ENCODE measurements around the gene KIAA1755.
"Not testable (repeated sequence)": the region's sequence is repeated elsewhere in the genome, so short reads cannot be mapped to it uniquely, and the experiment has no call there.

The KIAA1755 gene

GRCh38 chr20:38290829-38291814 lies 30.6 kb upstream of the KIAA1755 start:
- in situ Hi-C loops (cut with MboI; ENCODE audit: low sequenced_read_pairs): no loop called here

- in situ Hi-C loops (cut with MboI; ENCODE audit: low sequenced_read_pairs): no loop called here
These were observed 26.3 kb upstream of the KIAA1755 start for GRCh38 chr20:38286586-38287531.

GRCh38 chr20:38284893-38285444 lies 24.4 kb upstream of the KIAA1755 start:
- in situ Hi-C loops (cut with MboI; ENCODE audit: low sequenced_read_pairs): no loop called here

GRCh38 chr20:38284066-38284650 lies 23.6 kb upstream of the KIAA1755 start:
- in situ Hi-C loops (cut with MboI; ENCODE audit: low sequenced_read_pairs): not testable (repeated sequence)

GRCh38 chr20:38283236-38283635 lies 22.7 kb upstream of the KIAA1755 start:
- in situ Hi-C loops (cut with MboI; ENCODE audit: low sequenced_read_pairs): no loop called here

GRCh38 chr20:38281176-38281915 lies 20.8 kb upstream of the KIAA1755 start:
- in situ Hi-C loops (cut with MboI; ENCODE audit: low sequenced_read_pairs): not testable (repeated sequence)

- in situ Hi-C loops (cut with MboI; ENCODE audit: low sequenced_read_pairs): no loop called here
These were observed 18.2 kb upstream of the KIAA1755 start for GRCh38 chr20:38278763-38279162.

GRCh38 chr20:38278131-38278530 lies 17.6 kb upstream of the KIAA1755 start:
- in situ Hi-C loops (cut with MboI; ENCODE audit: low sequenced_read_pairs): no loop called here

- in situ Hi-C loops (cut with MboI; ENCODE audit: low sequenced_read_pairs): no loop called here
These were observed 17.2 kb upstream of the KIAA1755 start for GRCh38 chr20:38277691-38278090.

GRCh38 chr20:38277285-38277684 lies 16.8 kb upstream of the KIAA1755 start:
- in situ Hi-C loops (cut with MboI; ENCODE audit: low sequenced_read_pairs): no loop called here

- in situ Hi-C loops (cut with MboI; ENCODE audit: low sequenced_read_pairs): no loop called here
These were observed 15.4 kb upstream of the KIAA1755 start for GRCh38 chr20:38275815-38276550.

- in situ Hi-C loops (cut with MboI; ENCODE audit: low sequenced_read_pairs): no loop called here
These were observed 12.4 kb upstream of the KIAA1755 start for GRCh38 chr20:38272961-38273360.

GRCh38 chr20:38272398-38272797 lies 11.9 kb upstream of the KIAA1755 start:
- in situ Hi-C loops (cut with MboI; ENCODE audit: low sequenced_read_pairs): no loop called here

- in situ Hi-C loops (cut with MboI; ENCODE audit: low sequenced_read_pairs): no loop called here
These were observed 11.1 kb upstream of the KIAA1755 start for GRCh38 chr20:38271608-38272120.

GRCh38 chr20:38270869-38271605 lies 10.5 kb upstream of the KIAA1755 start:
- in situ Hi-C loops (cut with MboI; ENCODE audit: low sequenced_read_pairs): no loop called here

GRCh38 chr20:38269715-38270114 lies 9.2 kb upstream of the KIAA1755 start:
- in situ Hi-C loops (cut with MboI; ENCODE audit: low sequenced_read_pairs): no loop called here

- in situ Hi-C loops (cut with MboI; ENCODE audit: low sequenced_read_pairs): no loop called here
These were observed 8.5 kb upstream of the KIAA1755 start for GRCh38 chr20:38269040-38269439.

GRCh38 chr20:38267901-38268514 lies 7.5 kb upstream of the KIAA1755 start:
- in situ Hi-C loops (cut with MboI; ENCODE audit: low sequenced_read_pairs): no loop called here
